Measurements from ENCODE around the gene CBX2. TPM values are rescaled to one million over a fixed set of nuclear protein-coding genes. Genes with fewer than 3 reads are reported as not detected.

Gene CBX2
- total RNA-seq, 1 experiment from 2014 or later: 79.4 TPM

DNA sequence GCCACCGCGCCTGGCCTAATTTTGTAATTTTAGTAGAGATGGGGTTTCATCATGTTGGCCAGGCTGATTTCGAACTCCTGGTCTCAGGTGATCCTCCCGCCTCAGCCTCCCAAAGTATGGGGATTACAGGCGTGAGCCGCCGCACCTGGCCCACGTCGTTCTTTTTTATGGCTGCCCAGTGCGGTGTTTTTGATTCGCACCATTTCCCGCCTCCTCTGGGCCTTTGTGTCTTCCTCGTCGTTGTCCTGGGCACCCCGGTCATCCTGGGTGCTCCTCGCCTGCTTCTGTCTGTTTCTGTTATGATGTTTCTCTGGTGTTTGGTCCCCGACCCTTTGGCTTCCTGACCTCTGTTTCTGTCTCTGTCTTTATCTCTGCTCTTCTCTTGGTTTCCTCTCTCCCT lies 46.3 kb downstream of the CBX2 start:
- H3K79me2 ChIP-seq (ENCODE audit: insufficient read depth, low read length): no peaks in the 10 kb centered on the region
- H3K4me1 Mint-ChIP-seq: peaks cover 2 to 6% of the 10 kb centered on the region in 2 experiments
- no peak overlapping the region for H3K4me3 Mint-ChIP-seq
- no peak overlapping the region for H3K4me2 ChIP-seq (ENCODE audit: insufficient read depth, insufficient read length, low read length)
- H3K27ac ChIP-seq (ENCODE audit: insufficient read length, low read depth, low read length): no peak overlapping the region
- no peak overlapping the region for H2BK12ac ChIP-seq (ENCODE audit: insufficient read length, low read depth, low read length)
- H4K8ac ChIP-seq (replicated peaks; ENCODE audit: insufficient read length, low read depth, low read length): no peak overlapping the region
- H3K27me3 Mint-ChIP-seq (ENCODE audit: low read depth): peaks cover 100% of the 10 kb centered on the region
- H3K9me3 ChIP-seq (ENCODE audit: control insufficient read depth, low read depth, low read length): no peaks in the 10 kb centered on the region
- no peak overlapping the region for H3K9ac ChIP-seq (ENCODE audit: extremely low read depth, insufficient read length, low read length)
- TF ChIP-seq, protein P1, sequence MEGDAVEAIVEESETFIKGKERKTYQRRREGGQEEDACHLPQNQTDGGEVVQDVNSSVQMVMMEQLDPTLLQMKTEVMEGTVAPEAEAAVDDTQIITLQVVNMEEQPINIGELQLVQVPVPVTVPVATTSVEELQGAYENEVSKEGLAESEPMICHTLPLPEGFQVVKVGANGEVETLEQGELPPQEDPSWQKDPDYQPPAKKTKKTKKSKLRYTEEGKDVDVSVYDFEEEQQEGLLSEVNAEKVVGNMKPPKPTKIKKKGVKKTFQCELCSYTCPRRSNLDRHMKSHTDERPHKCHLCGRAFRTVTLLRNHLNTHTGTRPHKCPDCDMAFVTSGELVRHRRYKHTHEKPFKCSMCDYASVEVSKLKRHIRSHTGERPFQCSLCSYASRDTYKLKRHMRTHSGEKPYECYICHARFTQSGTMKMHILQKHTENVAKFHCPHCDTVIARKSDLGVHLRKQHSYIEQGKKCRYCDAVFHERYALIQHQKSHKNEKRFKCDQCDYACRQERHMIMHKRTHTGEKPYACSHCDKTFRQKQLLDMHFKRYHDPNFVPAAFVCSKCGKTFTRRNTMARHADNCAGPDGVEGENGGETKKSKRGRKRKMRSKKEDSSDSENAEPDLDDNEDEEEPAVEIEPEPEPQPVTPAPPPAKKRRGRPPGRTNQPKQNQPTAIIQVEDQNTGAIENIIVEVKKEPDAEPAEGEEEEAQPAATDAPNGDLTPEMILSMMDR (conservative IDR thresholded peaks at IDR 0.05): no peak
- no peak overlapping the region for H3K23ac ChIP-seq (ENCODE audit: insufficient read length, low read depth, low read length)
- no peak overlapping the region for H2BK120ac ChIP-seq (ENCODE audit: low read depth, low read length, poor library complexity, severe bottlenecking)
- no peak overlapping the region for H3K14ac ChIP-seq (ENCODE audit: insufficient read depth, low read length)
- no peak overlapping the region for H3T11ph ChIP-seq (ENCODE audit: low read length)
- no peak overlapping the region for H2AK5ac ChIP-seq (ENCODE audit: insufficient read length, low read length)
- no peak overlapping the region for H2BK20ac ChIP-seq (ENCODE audit: low read depth, low read length, poor library complexity, severe bottlenecking)
- WGBS (ENCODE audit: extremely low coverage, insufficient read length, low lambda C conversion rate): no CpG with 5 or more reads among the region's 17 CpGs
- H3K23me2 ChIP-seq (ENCODE audit: insufficient read length, low read depth, low read length, poor library complexity, severe bottlenecking): no peaks in the 10 kb centered on the region
- peaks cover 24% of the 10 kb centered on the region; the same call in 1 of the 2 replicates for H3K27me3 ChIP-seq (ENCODE audit: insufficient read depth, low read length)
- H4K20me1 ChIP-seq (ENCODE audit: control insufficient read depth, insufficient read depth, insufficient read length): no peaks in the 10 kb centered on the region
- no peaks in the 10 kb centered on the region for H3K79me1 ChIP-seq (ENCODE audit: insufficient read depth, low read depth, low read length, poor library complexity, severe bottlenecking)
- H3K27ac Mint-ChIP-seq: no peak overlapping the region
- H2BK5ac ChIP-seq (ENCODE audit: insufficient read length, low read length): no peak overlapping the region
- H3K56ac ChIP-seq (ENCODE audit: insufficient read length, low read depth, low read length): no peak overlapping the region
- no peak overlapping the region for H3K4ac ChIP-seq (ENCODE audit: low read depth, low read length)
- H3K36me3 Mint-ChIP-seq (ENCODE audit: insufficient read depth in 1 of 3, low read depth in 3 of 3): peaks cover 0 to 5% (median 3%) of the 10 kb centered on the region in 3 experiments; a peak in 4 of 7 replicates
- no peaks in the 10 kb centered on the region for H3K4me1 ChIP-seq (ENCODE audit: insufficient read depth, low read length)
- H2BK15ac ChIP-seq (ENCODE audit: low read depth, low read length): no peak overlapping the region
- no peak for DNase-seq
- H4K91ac ChIP-seq (ENCODE audit: insufficient read length, low read depth, low read length): no peak overlapping the region
- no peak overlapping the region for H3K18ac ChIP-seq (ENCODE audit: insufficient read length, low read depth, low read length)
- peaks cover 7 to 13% of the 10 kb centered on the region in 2 experiments; a peak in 4 of 5 replicates for H3K9me3 Mint-ChIP-seq
- H2AFZ ChIP-seq (ENCODE audit: low read length): no peak overlapping the region
- no peak overlapping the region for H4K5ac ChIP-seq (ENCODE audit: insufficient read length, low read depth, low read length)
